ENCODE results near the gene ZNF512B. TPM values are rescaled to one million over a fixed set of nuclear protein-coding genes. Genes with fewer than 3 reads are reported as not detected.
A peak's percentile ranks its signal among the peaks of the same experiment; 100 is the strongest.
"Not testable (repeated sequence)": the region's sequence is repeated elsewhere in the genome, so short reads cannot be mapped to it uniquely, and the experiment has no call there.

The ZNF512B gene
- total and polyA plus RNA-seq, 8 donors: 3.5 to 12.1 (median 8.2) TPM

DNA sequence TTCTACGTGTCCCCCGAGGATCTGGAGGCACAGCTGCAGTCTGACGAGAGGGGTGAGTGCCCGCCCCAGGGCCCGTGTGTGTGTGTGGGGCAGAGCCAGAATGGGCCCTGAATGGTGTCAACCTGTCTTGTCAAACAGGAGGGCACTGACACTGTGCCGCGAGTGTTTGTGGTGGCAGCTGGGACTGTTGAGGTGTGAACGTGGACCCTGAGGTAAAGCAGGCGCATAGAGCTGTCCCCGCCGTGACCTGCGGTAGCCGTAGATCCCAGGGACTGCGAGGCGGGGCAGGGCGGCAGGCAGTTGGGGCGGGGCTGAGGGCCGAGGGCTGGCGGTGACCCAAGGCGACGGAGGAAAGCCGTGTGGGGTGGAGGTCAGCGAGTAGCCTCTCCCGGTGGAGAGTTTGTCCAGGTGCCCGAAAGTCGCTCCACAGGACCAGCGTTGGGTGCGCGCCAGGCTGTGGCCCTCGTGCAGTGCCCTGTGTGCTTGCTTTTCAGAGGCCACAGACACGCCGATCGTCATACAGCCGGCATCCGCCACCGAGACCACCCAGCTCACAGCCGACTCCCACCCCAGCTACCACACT is 38.7 kb downstream of the ZNF512B start:
- Histone ChIP-seq H3K9me3 (no peaks in the 10 kb centered on the region), H3K36me3 (peaks cover 76 to 95% (median 91%) of the 10 kb centered on the region in 4 donors), H3K27ac (peak overlapping the region; percentile 29 to 64 (median 46))

DNA sequence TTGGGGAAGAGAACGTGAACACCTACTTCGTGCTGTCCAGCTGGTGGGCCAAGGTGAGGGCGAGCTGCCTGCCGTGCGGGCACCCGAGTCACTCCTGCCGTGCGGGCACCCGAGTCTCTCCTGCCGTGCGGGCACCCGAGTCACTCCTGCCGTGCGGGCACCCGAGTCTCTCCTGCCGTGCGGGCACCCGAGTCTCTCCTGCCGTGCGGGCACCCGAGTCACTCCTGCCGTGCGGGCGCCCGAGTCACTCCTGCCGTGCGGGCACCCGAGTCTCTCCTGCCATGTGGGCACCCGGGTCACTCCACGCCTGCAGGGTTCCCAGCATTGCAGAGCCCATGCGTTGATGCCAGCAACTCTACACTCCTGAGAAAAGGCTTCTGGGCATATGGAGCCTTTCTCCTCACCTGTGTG is 40.3 kb downstream of the ZNF512B start:
- WGBS, 5 donors: 93 to 97% (median 95%) methylated on average over 28 to 31 of the region's 31 CpGs
- intact Hi-C loops (cut with DNase I; ENCODE audit: low total_unique reads); DNase-seq; H3K27ac ChIP-seq; H3K4me3 ChIP-seq; H3K27me3 ChIP-seq; H3K9me3 ChIP-seq: not testable (repeated sequence)
- peaks cover 61 to 86% (median 77%) of the 10 kb centered on the region in 4 donors for H3K36me3 ChIP-seq
- H3K4me1 ChIP-seq: peaks cover 6 to 21% (median 17%) of the 10 kb centered on the region in 4 donors

More for the DNA sequence above, 38.7 kb downstream of the ZNF512B start:
- Histone ChIP-seq H3K4me1 (peaks cover 6 to 21% (median 17%) of the 10 kb centered on the region in 4 donors), H3K27me3 (no peaks in the 10 kb centered on the region), H3K4me3 (peak overlapping the region in 1 of 4 donors; percentile 9)
- TF ChIP-seq POLR2A (IDR thresholded peaks at IDR 0.05) (no peak), EP300 (IDR thresholded peaks at IDR 0.05) (no peak), POLR2AphosphoS5 (IDR thresholded peaks at IDR 0.05) (peak in 1 of 3 donors; percentile 57)
- TF ChIP-seq, protein P1, sequence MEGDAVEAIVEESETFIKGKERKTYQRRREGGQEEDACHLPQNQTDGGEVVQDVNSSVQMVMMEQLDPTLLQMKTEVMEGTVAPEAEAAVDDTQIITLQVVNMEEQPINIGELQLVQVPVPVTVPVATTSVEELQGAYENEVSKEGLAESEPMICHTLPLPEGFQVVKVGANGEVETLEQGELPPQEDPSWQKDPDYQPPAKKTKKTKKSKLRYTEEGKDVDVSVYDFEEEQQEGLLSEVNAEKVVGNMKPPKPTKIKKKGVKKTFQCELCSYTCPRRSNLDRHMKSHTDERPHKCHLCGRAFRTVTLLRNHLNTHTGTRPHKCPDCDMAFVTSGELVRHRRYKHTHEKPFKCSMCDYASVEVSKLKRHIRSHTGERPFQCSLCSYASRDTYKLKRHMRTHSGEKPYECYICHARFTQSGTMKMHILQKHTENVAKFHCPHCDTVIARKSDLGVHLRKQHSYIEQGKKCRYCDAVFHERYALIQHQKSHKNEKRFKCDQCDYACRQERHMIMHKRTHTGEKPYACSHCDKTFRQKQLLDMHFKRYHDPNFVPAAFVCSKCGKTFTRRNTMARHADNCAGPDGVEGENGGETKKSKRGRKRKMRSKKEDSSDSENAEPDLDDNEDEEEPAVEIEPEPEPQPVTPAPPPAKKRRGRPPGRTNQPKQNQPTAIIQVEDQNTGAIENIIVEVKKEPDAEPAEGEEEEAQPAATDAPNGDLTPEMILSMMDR (IDR thresholded peaks at IDR 0.05): no peak
- WGBS, 5 donors: 38 to 80% (median 60%) methylated on average over 24 to 37 of the region's 37 CpGs
- intact Hi-C loops (cut with DNase I; ENCODE audit: low total_unique reads): no loop called here
- DNase-seq: peak; percentile 38 to 95

DNA sequence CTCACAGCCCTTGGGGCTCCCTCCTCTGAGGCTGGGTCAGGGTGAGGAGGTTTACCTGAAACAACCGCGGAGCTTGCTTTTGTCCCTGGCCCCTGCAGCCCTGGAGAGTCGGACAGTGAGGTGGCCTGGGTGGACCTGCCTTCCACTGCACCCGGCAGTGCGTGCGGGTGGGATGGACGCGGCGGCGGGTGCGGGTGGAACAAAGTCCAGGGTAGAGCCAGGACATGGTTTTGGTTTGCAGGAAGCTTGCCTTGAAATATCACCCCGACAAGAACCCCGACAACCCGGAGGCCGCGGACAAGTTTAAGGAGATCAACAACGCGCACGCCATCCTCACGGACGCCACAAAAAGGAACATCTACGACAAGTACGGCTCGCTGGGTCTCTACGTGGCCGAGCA is 40.7 kb downstream of the ZNF512B start:
- intact Hi-C loops (cut with DNase I; ENCODE audit: low total_unique reads): no loop called here
- DNase-seq: no peak

DNA sequence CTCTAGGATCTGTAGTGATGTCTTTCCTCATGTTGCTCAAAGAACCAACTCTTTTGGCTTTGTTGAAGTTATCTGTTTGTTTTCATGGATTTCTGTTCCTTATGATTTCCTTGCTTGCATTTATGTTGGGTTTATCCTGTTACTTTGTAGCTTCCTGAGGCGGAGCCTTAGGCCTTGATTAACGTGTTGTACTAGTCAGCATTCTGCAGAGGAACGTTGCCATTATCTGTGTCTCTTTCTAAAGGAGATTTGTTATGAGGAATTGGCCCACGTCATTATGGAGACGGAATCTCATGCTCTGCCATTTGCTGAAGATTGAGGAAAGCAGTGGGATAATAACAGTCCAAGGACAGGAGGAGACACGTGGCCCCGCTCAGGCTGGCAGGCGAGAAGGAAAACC is 43.4 kb downstream of the ZNF512B start:
- no peak overlapping the region for H3K27ac ChIP-seq
- H3K4me3 ChIP-seq: no peak overlapping the region
- TF ChIP-seq POLR2AphosphoS5 (IDR thresholded peaks at IDR 0.05) (no peak), EP300 (IDR thresholded peaks at IDR 0.05) (no peak), POLR2A (IDR thresholded peaks at IDR 0.05) (no peak)
- TF ChIP-seq, protein P1 (IDR thresholded peaks at IDR 0.05): no peak
- no peaks in the 10 kb centered on the region for H3K27me3 ChIP-seq
- no peak for DNase-seq
- H3K9me3 ChIP-seq: no peaks in the 10 kb centered on the region
- peaks cover 6 to 24% (median 11%) of the 10 kb centered on the region in 4 donors for H3K4me1 ChIP-seq
- intact Hi-C loops (cut with DNase I; ENCODE audit: low total_unique reads): no loop called here
- peaks cover 45 to 72% (median 56%) of the 10 kb centered on the region in 4 donors for H3K36me3 ChIP-seq
- WGBS, 5 donors: 60 to 75% (median 71%) methylated on average over 6 to 8 of the region's 8 CpGs

More for the DNA sequence above, 40.7 kb downstream of the ZNF512B start:
- H3K27me3 ChIP-seq: no peaks in the 10 kb centered on the region
- TF ChIP-seq, protein P1 (IDR thresholded peaks at IDR 0.05): no peak
- TF ChIP-seq EP300 (IDR thresholded peaks at IDR 0.05): no peak
- no peak for TF ChIP-seq POLR2AphosphoS5 (IDR thresholded peaks at IDR 0.05)
- TF ChIP-seq POLR2A (IDR thresholded peaks at IDR 0.05): no peak
- H3K9me3 ChIP-seq: no peaks in the 10 kb centered on the region
- H3K36me3 ChIP-seq: peaks cover 60 to 82% (median 74%) of the 10 kb centered on the region in 4 donors
- H3K27ac ChIP-seq: no peak overlapping the region
- H3K4me3 ChIP-seq: no peak overlapping the region
- 96 to 98% (median 96%) methylated on average over 21 to 26 of the region's 26 CpGs for WGBS, 5 donors
- H3K4me1 ChIP-seq: peaks cover 6 to 22% (median 17%) of the 10 kb centered on the region in 4 donors

DNA sequence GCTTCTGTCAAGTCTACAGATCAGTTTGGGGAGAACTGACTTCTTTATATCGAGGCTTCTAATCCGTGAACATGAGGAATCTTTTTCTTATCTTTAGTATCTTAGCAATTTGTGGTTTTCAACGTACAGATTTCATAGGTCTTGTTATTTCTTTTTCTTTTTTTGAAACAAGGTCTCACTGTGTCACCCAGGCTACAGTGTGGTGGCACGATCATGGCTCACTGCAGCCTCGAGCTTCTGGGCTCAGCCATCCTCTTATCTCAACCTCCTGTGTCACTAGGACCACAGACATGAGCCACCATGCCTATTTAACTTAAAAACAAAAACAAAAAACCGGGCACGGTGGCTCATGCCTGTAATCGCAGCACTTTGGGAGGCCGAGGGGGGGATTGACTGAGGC is 45.5 kb downstream of the ZNF512B start:
- Histone ChIP-seq H3K4me3 (no peak overlapping the region), H3K27ac (no peak overlapping the region), H3K27me3 (no peaks in the 10 kb centered on the region), H3K4me1 (peaks cover 0 to 16% (median 0%) of the 10 kb centered on the region in 4 donors), H3K36me3 (peaks cover 34 to 68% (median 47%) of the 10 kb centered on the region in 4 donors), H3K9me3 (no peaks in the 10 kb centered on the region)
- TF ChIP-seq EP300 (IDR thresholded peaks at IDR 0.05): no peak
- no peak for TF ChIP-seq POLR2A (IDR thresholded peaks at IDR 0.05)
- no peak for TF ChIP-seq POLR2AphosphoS5 (IDR thresholded peaks at IDR 0.05)
- TF ChIP-seq, protein P1 (IDR thresholded peaks at IDR 0.05): no peak
- intact Hi-C loops (cut with DNase I; ENCODE audit: low total_unique reads): no loop called here
- WGBS, 5 donors: 67 to 79% (median 74%) methylated on average over 9 of the region's 9 CpGs
- no peak for DNase-seq
